GM18907 (cell line): Measurements from ENCODE around the gene DPYSL4.
A peak's percentile ranks its signal among the peaks of the same experiment; 100 is the strongest.

Experiments used
- ATAC-seq: cut with Tn5 transposase; IDR thresholded peaks from one replicate; pipeline ENCODE4 v1.9.1; 2021; ENCODE audit warnings: mild to moderate bottlenecking, moderate library complexity; ENCODE audit not compliant: unreplicated experiment

DPYSL4 gene

GRCh38 chr10:132186488-132187429 is at the start of gene DPYSL4:
Gene DPYSL4 (plus strand): TSS chr10:132186948. CDS start chr10:132187064, 116 bp downstream.
- ATAC-seq = peak; percentile 37

- ATAC-seq = no peak
Observed at GRCh38 chr10:132137111-132138072, 49.4 kb upstream of the DPYSL4 start.

- ATAC-seq = no peak
Observed at GRCh38 chr10:132138133-132138532, 48.6 kb upstream of the DPYSL4 start.

- ATAC-seq = no peak
Observed at GRCh38 chr10:132138596-132138995, 48.2 kb upstream of the DPYSL4 start.

- no peak for ATAC-seq
Observed at GRCh38 chr10:132139526-132139925, 47.2 kb upstream of the DPYSL4 start.

GRCh38 chr10:132140167-132140925 is 46.4 kb upstream of the DPYSL4 start:
- no peak for ATAC-seq

- ATAC-seq = no peak
Observed at GRCh38 chr10:132141076-132141475, 45.7 kb upstream of the DPYSL4 start.

- no peak for ATAC-seq
Observed at GRCh38 chr10:132141526-132142395, 45.0 kb upstream of the DPYSL4 start.

GRCh38 chr10:132142396-132143161 is 44.2 kb upstream of the DPYSL4 start:
- peak; percentile 52 for ATAC-seq

- no peak for ATAC-seq
Observed at GRCh38 chr10:132143162-132143561, 43.6 kb upstream of the DPYSL4 start.

- ATAC-seq = no peak
Observed at GRCh38 chr10:132144086-132144485, 42.7 kb upstream of the DPYSL4 start.

- no peak for ATAC-seq
Observed at GRCh38 chr10:132145002-132145401, 41.7 kb upstream of the DPYSL4 start.

- no peak for ATAC-seq
Observed at GRCh38 chr10:132145521-132146185, 41.1 kb upstream of the DPYSL4 start.

GRCh38 chr10:132146271-132146671 is 40.5 kb upstream of the DPYSL4 start:
- no peak for ATAC-seq

- ATAC-seq = no peak
Observed at GRCh38 chr10:132146941-132147915, 39.5 kb upstream of the DPYSL4 start.

- ATAC-seq = no peak
Observed at GRCh38 chr10:132148261-132149251, 38.2 kb upstream of the DPYSL4 start.
